KOPT-K1 (cell line): Measurements from ENCODE around the gene LRRIQ4.

Source experiments
- H3K27ac ChIP-seq: fragments of 200-600 bp; sonication (generic); 2 replicates; pipeline ENCODE4 v1.5.1; 2016; ENCODE audit warnings: antibody characterized with exemption, mild to moderate bottlenecking, low read depth, low read length; ENCODE audit not compliant: poor library complexity, severe bottlenecking
- H3K36me3 ChIP-seq: fragments of 200-600 bp; sonication (generic); 2 replicates; pipeline ENCODE4 v1.5.1; 2017; ENCODE audit warnings: antibody characterized with exemption, mild to moderate bottlenecking, low read length, moderate library complexity; ENCODE audit not compliant: insufficient read depth
- H3K9me3 ChIP-seq: fragments of 200-600 bp; sonication (generic); 2 replicates; pipeline ENCODE4 v1.5.1; 2017; ENCODE audit warnings: antibody characterized with exemption, low read length, mild to moderate bottlenecking; ENCODE audit not compliant: insufficient read depth, poor library complexity, severe bottlenecking

Gene LRRIQ4

GRCh38 chr3:169812332-169813235 is at the start of gene LRRIQ4, which contains the start of gene LRRC34:
Gene LRRIQ4 (plus strand): TSS chr3:169812870. CDS start chr3:169821922, 9,052 bp downstream.
Gene LRRC34 (minus strand): TSS chr3:169812904. CDS start chr3:169812548, 356 bp downstream.
- Histone ChIP-seq H3K36me3 (peaks cover 5% of the 10 kb centered on the region; the same call in 1 of the 2 replicates), H3K27ac (peak within 1 kb of the TSS; percentile 76), H3K9me3 (peaks cover 13% of the 10 kb centered on the region)

- Histone ChIP-seq H3K27ac (peak overlapping the region; percentile 85), H3K36me3 (no peaks in the 10 kb centered on the region), H3K9me3 (no peaks in the 10 kb centered on the region)
These were observed 48.3 kb upstream of the LRRIQ4 start for GRCh38 chr3:169764312-169764881.

- peak within 1 kb of the TSS; percentile 85 for H3K27ac ChIP-seq
- no peaks in the 10 kb centered on the region for H3K9me3 ChIP-seq
- no peaks in the 10 kb centered on the region for H3K36me3 ChIP-seq
These were observed 47.6 kb upstream of the LRRIQ4 start, which contains the start of gene TERC for GRCh38 chr3:169764882-169765612. Gene TERC (minus strand): TSS chr3:169765060.

- Histone ChIP-seq H3K36me3 (peaks cover 4% of the 10 kb centered on the region), H3K9me3 (no peaks in the 10 kb centered on the region), H3K27ac (peak within 1 kb of the TSS; percentile 24)
These were observed 43.1 kb upstream of the LRRIQ4 start, which contains the start of gene ACTRT3 for GRCh38 chr3:169769287-169770181. Gene ACTRT3 (minus strand): TSS chr3:169769561. CDS start chr3:169769520, 41 bp downstream.

GRCh38 chr3:169771497-169772304 is 41.0 kb upstream of the LRRIQ4 start:
- Histone ChIP-seq H3K27ac (peak overlapping the region; percentile 90), H3K36me3 (peaks cover 26% of the 10 kb centered on the region), H3K9me3 (no peaks in the 10 kb centered on the region)

- Histone ChIP-seq H3K36me3 (peaks cover 33% of the 10 kb centered on the region), H3K9me3 (no peaks in the 10 kb centered on the region), H3K27ac (peak overlapping the region; percentile 90)
These were observed 40.3 kb upstream of the LRRIQ4 start for GRCh38 chr3:169772305-169772896.

GRCh38 chr3:169772897-169773816 is 39.5 kb upstream of the LRRIQ4 start, which contains the start of gene MYNN:
Gene MYNN (plus strand): TSS chr3:169773396. CDS start chr3:169774296, 900 bp downstream.
- H3K9me3 ChIP-seq: no peaks in the 10 kb centered on the region
- H3K27ac ChIP-seq: peak within 1 kb of the TSS; percentile 90

GRCh38 chr3:169774186-169774585 is 38.5 kb upstream of the LRRIQ4 start:
- Histone ChIP-seq H3K36me3 (peaks cover 50% of the 10 kb centered on the region), H3K9me3 (no peaks in the 10 kb centered on the region), H3K27ac (peak overlapping the region; percentile 90)

More at GRCh38 chr3:169772897-169773816, 39.5 kb upstream of the LRRIQ4 start, which contains the start of gene MYNN:
- peaks cover 40% of the 10 kb centered on the region for H3K36me3 ChIP-seq

GRCh38 chr3:169777822-169778221 is 34.8 kb upstream of the LRRIQ4 start:
- Histone ChIP-seq H3K27ac (no peak overlapping the region), H3K9me3 (no peaks in the 10 kb centered on the region), H3K36me3 (peaks cover 87% of the 10 kb centered on the region)

- Histone ChIP-seq H3K36me3 (peaks cover 100% of the 10 kb centered on the region), H3K9me3 (no peaks in the 10 kb centered on the region), H3K27ac (no peak overlapping the region)
These were observed 31.9 kb upstream of the LRRIQ4 start for GRCh38 chr3:169780742-169781141.

- Histone ChIP-seq H3K9me3 (no peaks in the 10 kb centered on the region), H3K27ac (no peak overlapping the region), H3K36me3 (peaks cover 100% of the 10 kb centered on the region)
These were observed 31.3 kb upstream of the LRRIQ4 start for GRCh38 chr3:169781209-169781855.

- H3K27ac ChIP-seq: no peak overlapping the region
- H3K36me3 ChIP-seq: peaks cover 100% of the 10 kb centered on the region
- H3K9me3 ChIP-seq: no peaks in the 10 kb centered on the region
These were observed 25.6 kb upstream of the LRRIQ4 start for GRCh38 chr3:169787120-169787519.
